WERI-Rb-1 (cell line): ENCODE results near the gene TUSC1.
"Not testable (repeated sequence)": the region's sequence is repeated elsewhere in the genome, so short reads cannot be mapped to it uniquely, and the experiment has no call there.

Experiments
- DNase-seq: peaks from one replicate; pipeline ENCODE4 v3.0.0-alpha.2; 2020
- H3K27ac ChIP-seq: fragments of 250-450 bp; sonication (Bioruptor Pico); 2 replicates; pipeline ENCODE4 v1.5.1; 2020; ENCODE audit warnings: mild to moderate bottlenecking, moderate library complexity
- H3K27me3 ChIP-seq: fragments of 250-450 bp; sonication (Bioruptor Pico); 2 replicates; pipeline ENCODE4 v1.5.1; 2021; ENCODE audit warnings: mild to moderate bottlenecking, low read depth, moderate library complexity; ENCODE audit not compliant: insufficient read depth, severe bottlenecking
- H3K36me3 ChIP-seq: fragments of 250-450 bp; sonication (Bioruptor Pico); 2 replicates; pipeline ENCODE4 v1.5.1; 2020; ENCODE audit warnings: mild to moderate bottlenecking, moderate library complexity
- H3K4me3 ChIP-seq: 2 replicates; pipeline ENCODE4 v1.5.1; 2011; ENCODE audit warnings: low read depth, mild to moderate bottlenecking, control low read depth, low read length
- H3K9me3 ChIP-seq: fragments of 250-450 bp; sonication (Bioruptor Pico); 2 replicates; pipeline ENCODE4 v1.5.1; 2021; ENCODE audit warnings: mild to moderate bottlenecking, moderate library complexity; ENCODE audit not compliant: severe bottlenecking
- TF ChIP-seq, protein P1 (sequence below): IDR thresholded peaks from 2 replicates; pipeline ENCODE4 v1.5.1; 2011; ENCODE audit warnings: low read depth, mild to moderate bottlenecking, control low read depth, inconsistent platforms, low read length

TUSC1 gene

DNA sequence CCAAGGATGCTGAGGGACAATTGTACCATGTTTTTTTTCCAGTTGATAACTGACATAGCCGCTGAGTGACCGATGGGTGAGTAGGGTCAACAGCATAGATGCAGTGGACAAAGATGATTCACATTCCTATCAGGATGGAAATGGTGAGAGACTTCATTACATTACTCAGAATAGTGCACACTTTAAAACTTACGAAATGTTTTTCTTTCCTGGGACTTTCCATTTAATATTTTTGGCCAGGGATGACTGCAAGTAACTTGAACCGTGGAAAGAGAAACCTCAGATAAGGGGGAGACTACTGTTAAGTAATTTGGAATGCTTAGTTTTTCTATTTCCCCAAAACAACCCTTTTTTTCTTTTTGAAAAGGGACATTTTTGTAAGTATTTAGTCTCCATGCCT is 3.0 kb upstream of the TUSC1 start:
- Histone ChIP-seq H3K27me3 (peaks cover 49% of the 10 kb centered on the region), H3K4me3 (no peak overlapping the region), H3K36me3 (no peaks in the 10 kb centered on the region), H3K27ac (no peak overlapping the region), H3K9me3 (peaks cover 6% of the 10 kb centered on the region)
- TF ChIP-seq, protein P1, sequence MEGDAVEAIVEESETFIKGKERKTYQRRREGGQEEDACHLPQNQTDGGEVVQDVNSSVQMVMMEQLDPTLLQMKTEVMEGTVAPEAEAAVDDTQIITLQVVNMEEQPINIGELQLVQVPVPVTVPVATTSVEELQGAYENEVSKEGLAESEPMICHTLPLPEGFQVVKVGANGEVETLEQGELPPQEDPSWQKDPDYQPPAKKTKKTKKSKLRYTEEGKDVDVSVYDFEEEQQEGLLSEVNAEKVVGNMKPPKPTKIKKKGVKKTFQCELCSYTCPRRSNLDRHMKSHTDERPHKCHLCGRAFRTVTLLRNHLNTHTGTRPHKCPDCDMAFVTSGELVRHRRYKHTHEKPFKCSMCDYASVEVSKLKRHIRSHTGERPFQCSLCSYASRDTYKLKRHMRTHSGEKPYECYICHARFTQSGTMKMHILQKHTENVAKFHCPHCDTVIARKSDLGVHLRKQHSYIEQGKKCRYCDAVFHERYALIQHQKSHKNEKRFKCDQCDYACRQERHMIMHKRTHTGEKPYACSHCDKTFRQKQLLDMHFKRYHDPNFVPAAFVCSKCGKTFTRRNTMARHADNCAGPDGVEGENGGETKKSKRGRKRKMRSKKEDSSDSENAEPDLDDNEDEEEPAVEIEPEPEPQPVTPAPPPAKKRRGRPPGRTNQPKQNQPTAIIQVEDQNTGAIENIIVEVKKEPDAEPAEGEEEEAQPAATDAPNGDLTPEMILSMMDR = no peak
- no peak for DNase-seq

DNA sequence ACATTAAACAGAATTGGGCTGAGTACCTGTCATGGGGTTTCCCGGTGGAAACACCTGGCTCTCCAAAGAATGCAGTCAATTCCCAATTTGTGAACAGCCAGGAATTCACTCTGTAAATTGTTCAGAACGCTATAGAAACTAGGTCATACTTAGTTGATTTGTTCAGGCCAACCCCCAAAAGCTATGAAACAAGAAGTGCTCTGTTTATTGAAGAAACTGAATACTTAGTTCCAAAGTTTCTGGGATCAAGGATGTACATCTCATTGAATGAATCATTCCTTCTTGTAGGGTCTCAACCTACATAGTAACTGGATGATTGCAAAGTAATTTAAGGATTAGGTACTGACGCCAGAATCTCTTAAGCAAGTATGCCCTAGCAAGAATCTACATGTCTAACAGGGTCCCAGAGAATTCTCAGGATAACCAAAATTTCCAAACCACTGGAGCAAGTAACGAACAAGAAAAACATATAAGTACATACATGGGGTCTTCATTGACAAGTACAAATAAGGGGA is 659 bp upstream of the TUSC1 start:
- Histone ChIP-seq H3K27ac (no peak overlapping the region), H3K9me3 (peaks cover 6% of the 10 kb centered on the region), H3K27me3 (peaks cover 61% of the 10 kb centered on the region), H3K4me3 (no peak overlapping the region), H3K36me3 (no peaks in the 10 kb centered on the region)
- no peak for DNase-seq
- TF ChIP-seq, protein P1 = no peak

DNA sequence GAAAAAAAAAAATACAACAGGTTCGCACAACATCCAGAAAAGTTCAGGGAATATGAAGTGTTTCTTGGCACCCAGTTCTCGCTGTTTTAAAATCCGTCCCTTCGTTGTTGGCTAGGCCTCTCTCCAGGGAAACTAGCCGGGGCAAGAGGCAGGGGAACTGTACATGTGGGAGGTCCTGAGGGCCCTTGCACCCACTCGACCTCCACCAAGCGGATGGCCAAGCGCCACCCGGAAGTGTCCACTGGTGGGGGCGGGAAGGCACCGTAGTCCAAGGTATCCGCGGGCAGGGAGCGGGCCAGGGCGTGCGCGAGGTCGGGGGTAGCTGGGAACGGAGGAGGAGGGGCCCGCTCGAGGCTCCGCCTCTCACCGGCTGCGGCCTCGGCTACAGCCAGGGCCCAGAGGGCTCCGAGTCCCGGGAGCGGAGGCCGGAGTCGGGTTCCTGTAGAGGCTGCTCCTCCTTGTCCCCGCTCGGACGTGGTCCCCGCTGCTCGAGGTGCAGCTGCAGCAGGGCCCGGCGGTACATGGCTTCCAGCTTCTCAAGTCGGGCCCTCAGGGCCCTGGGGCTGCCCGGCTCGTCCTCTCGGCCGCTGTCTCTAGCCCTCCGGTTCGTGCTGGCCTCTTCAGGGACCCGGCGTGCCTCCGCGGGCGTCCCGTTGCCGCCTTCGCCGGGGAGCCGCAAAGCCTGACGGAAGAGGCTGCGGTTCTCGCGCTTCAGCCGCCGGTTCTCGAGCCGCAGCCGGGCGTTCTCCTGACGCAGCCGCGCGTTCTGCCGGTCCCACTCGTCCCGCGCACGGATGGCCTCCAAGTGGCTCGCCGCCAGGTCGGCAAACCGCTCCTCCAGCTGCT is 720 bp downstream of the TUSC1 start:
- no peak for DNase-seq
- peaks cover 6% of the 10 kb centered on the region for H3K9me3 ChIP-seq
- no peak overlapping the region for H3K4me3 ChIP-seq
- H3K27ac ChIP-seq = no peak overlapping the region
- no peaks in the 10 kb centered on the region for H3K36me3 ChIP-seq
- H3K27me3 ChIP-seq = peaks cover 58% of the 10 kb centered on the region
- TF ChIP-seq, protein P1 = no peak

DNA sequence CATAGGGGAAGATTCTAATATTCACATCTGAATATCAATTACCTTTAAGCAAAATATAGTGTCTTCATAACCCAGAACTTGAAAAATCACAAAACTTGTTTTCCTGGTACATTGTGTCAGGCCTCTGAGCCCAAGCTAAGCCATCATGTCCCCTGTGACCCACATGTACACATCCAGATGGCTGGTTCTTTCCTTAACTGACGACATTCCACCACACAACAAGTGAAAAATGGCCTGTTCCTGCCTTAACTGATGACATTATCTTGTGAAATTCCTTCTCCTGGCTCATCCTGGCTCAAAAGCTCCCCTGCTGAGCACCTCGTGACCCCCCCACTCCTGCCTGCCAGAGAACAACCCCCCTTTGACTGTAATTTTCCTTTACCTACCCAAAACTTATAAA is 2.4 kb downstream of the TUSC1 start:
- not testable (repeated sequence) for H3K27ac ChIP-seq, H3K4me3 ChIP-seq, H3K9me3 ChIP-seq, H3K36me3 ChIP-seq, DNase-seq
- peaks cover 45% of the 10 kb centered on the region for H3K27me3 ChIP-seq

DNA sequence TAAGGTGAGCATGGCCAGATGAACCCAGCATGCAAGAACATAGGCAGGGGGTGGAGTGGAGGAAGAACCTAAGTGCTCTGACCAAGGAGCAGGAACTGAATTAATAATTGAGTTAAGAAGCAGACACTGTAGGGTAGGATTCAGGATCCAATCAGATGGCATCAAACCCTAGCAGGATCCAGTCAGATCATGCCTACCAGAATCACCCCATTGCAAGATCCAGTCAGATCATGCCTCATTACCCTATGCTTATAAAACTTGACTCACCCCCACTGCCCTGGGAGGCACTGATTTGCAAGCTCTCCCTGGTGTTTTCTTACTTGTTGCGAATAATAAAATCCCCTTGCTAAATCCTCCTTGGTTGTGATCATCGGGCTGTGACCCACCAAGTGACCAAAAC is 19.7 kb downstream of the TUSC1 start:
- Histone ChIP-seq H3K36me3 (no peaks in the 10 kb centered on the region), H3K9me3 (no peaks in the 10 kb centered on the region), H3K4me3 (no peak overlapping the region), H3K27ac (no peak overlapping the region), H3K27me3 (peaks cover 5% of the 10 kb centered on the region)
- DNase-seq = no peak
- TF ChIP-seq, protein P1 = no peak

DNA sequence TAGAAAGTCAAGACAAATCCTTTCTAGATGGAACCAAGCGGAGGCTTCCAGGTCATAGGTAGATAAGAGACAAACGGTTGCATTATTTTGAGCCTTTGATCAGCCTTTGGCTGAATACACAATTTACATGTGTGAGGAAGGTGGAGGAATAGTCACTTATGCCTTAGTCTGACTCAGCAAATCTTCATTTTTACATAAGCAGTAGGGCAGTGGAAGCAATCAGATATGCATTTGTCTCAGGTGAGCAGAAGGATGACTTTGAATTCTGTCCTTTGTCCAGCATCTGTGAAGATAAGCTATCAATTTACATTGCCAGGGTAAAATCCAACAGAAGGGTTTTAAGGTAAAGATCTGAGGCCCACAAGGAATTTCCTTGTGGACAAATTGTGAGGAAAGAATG is 23.8 kb downstream of the TUSC1 start:
- TF ChIP-seq, protein P1 = no peak
- H3K27me3 ChIP-seq = peaks cover 12% of the 10 kb centered on the region
- DNase-seq = no peak
- no peaks in the 10 kb centered on the region for H3K36me3 ChIP-seq
- no peak overlapping the region for H3K27ac ChIP-seq
- H3K4me3 ChIP-seq = no peak overlapping the region
- no peaks in the 10 kb centered on the region for H3K9me3 ChIP-seq
